ENCODE data around the gene TRIM47.
"Not testable (repeated sequence)": the region's sequence is repeated elsewhere in the genome, so short reads cannot be mapped to it uniquely, and the experiment has no call there.

The TRIM47 gene

GRCh38 chr17:75891022-75891604, 12.7 kb upstream of the TRIM47 start:
- H3K4ac ChIP-seq (ENCODE audit: low read depth, low read length) = no peak overlapping the region
- no peak overlapping the region for H4K5ac ChIP-seq (ENCODE audit: low read length)
- H2AK5ac ChIP-seq (ENCODE audit: low read length) = no peak overlapping the region
- H3K4me3 ChIP-seq (ENCODE audit: low read length) = no peak overlapping the region
- H2BK120ac ChIP-seq (ENCODE audit: low read depth, low read length) = no peak overlapping the region
- H2BK15ac ChIP-seq (replicated peaks; ENCODE audit: low read depth) = no peak overlapping the region
- H3K4me2 ChIP-seq (ENCODE audit: low read length) = no peak overlapping the region
- H3K56ac ChIP-seq (ENCODE audit: low read length) = no peak overlapping the region
- H3K79me1 ChIP-seq (ENCODE audit: low read length) = peaks cover 14% of the 10 kb centered on the region
- peaks cover 18% of the 10 kb centered on the region for H3K79me2 ChIP-seq (ENCODE audit: control insufficient read depth, insufficient read depth, low read length)
- peaks cover 5% of the 10 kb centered on the region for H3K4me1 ChIP-seq (ENCODE audit: control insufficient read depth, low read depth, low read length)
- no peak overlapping the region for H4K8ac ChIP-seq (ENCODE audit: low read depth, low read length)
- DNase-seq = no peak
- no CpG with 5 or more reads among the region's 31 CpGs for WGBS (ENCODE audit: extremely low coverage, insufficient coverage, low lambda C conversion rate)
- H3K23ac ChIP-seq (ENCODE audit: low read length) = no peak overlapping the region
- H3K27ac ChIP-seq (ENCODE audit: low read depth, low read length) = no peak overlapping the region
- H2BK5ac ChIP-seq (ENCODE audit: low read length) = no peak overlapping the region
- no peaks in the 10 kb centered on the region for H3K27me3 ChIP-seq (ENCODE audit: insufficient read depth, low read length, poor library complexity)
- no peak overlapping the region for H3K9ac ChIP-seq (ENCODE audit: low read length)
- H3K36me3 ChIP-seq (ENCODE audit: control insufficient read depth, insufficient read depth, low read length) = peaks cover 3% of the 10 kb centered on the region
- no peak overlapping the region for H3K18ac ChIP-seq (ENCODE audit: low read length)

- Histone ChIP-seq H3K4me2 (ENCODE audit: low read length) (no peak overlapping the region), H3K79me1 (ENCODE audit: low read length) (peaks cover 9% of the 10 kb centered on the region), H3K9ac (ENCODE audit: low read length) (no peak overlapping the region), H2BK15ac (replicated peaks; ENCODE audit: low read depth) (no peak overlapping the region), H4K8ac (ENCODE audit: low read depth, low read length) (no peak overlapping the region), H3K36me3 (ENCODE audit: control insufficient read depth, insufficient read depth, low read length) (peaks cover 3% of the 10 kb centered on the region), H3K4me1 (ENCODE audit: control insufficient read depth, low read depth, low read length) (no peaks in the 10 kb centered on the region), H2BK120ac (ENCODE audit: low read depth, low read length) (no peak overlapping the region), H3K27me3 (ENCODE audit: insufficient read depth, low read length, poor library complexity) (no peaks in the 10 kb centered on the region), H4K5ac (ENCODE audit: low read length) (no peak overlapping the region), H2AK5ac (ENCODE audit: low read length) (no peak overlapping the region), H2BK5ac (ENCODE audit: low read length) (no peak overlapping the region), H3K23ac (ENCODE audit: low read length) (no peak overlapping the region), H3K56ac (ENCODE audit: low read length) (no peak overlapping the region), H3K4ac (ENCODE audit: low read depth, low read length) (no peak overlapping the region), H3K18ac (ENCODE audit: low read length) (no peak overlapping the region), H3K27ac (ENCODE audit: low read depth, low read length) (no peak overlapping the region), H3K4me3 (ENCODE audit: low read length) (no peak overlapping the region), H3K79me2 (ENCODE audit: control insufficient read depth, insufficient read depth, low read length) (peaks cover 7% of the 10 kb centered on the region)
- DNase-seq = no peak
- whole genome bisulfite sequencing (ENCODE audit: extremely low coverage, insufficient coverage, low lambda C conversion rate) = no CpG with 5 or more reads among the region's 6 CpGs
Observed at GRCh38 chr17:75889454-75889853, 11.1 kb upstream of the TRIM47 start.

- Histone ChIP-seq H3K23ac (ENCODE audit: low read length) (no peak overlapping the region), H2BK120ac (ENCODE audit: low read depth, low read length) (no peak overlapping the region), H3K4me1 (ENCODE audit: control insufficient read depth, low read depth, low read length) (no peaks in the 10 kb centered on the region), H3K36me3 (ENCODE audit: control insufficient read depth, insufficient read depth, low read length) (peaks cover 3% of the 10 kb centered on the region), H3K27me3 (ENCODE audit: insufficient read depth, low read length, poor library complexity) (no peaks in the 10 kb centered on the region), H3K4ac (ENCODE audit: low read depth, low read length) (no peak overlapping the region), H3K56ac (ENCODE audit: low read length) (no peak overlapping the region), H3K79me2 (ENCODE audit: control insufficient read depth, insufficient read depth, low read length) (no peaks in the 10 kb centered on the region), H3K4me2 (ENCODE audit: low read length) (no peak overlapping the region), H4K8ac (ENCODE audit: low read depth, low read length) (no peak overlapping the region), H2BK15ac (replicated peaks; ENCODE audit: low read depth) (no peak overlapping the region), H2BK5ac (ENCODE audit: low read length) (no peak overlapping the region), H3K4me3 (ENCODE audit: low read length) (no peak overlapping the region), H4K5ac (ENCODE audit: low read length) (no peak overlapping the region), H3K9ac (ENCODE audit: low read length) (no peak overlapping the region), H3K18ac (ENCODE audit: low read length) (no peak overlapping the region), H3K27ac (ENCODE audit: low read depth, low read length) (no peak overlapping the region), H3K79me1 (ENCODE audit: low read length) (peaks cover 2% of the 10 kb centered on the region), H2AK5ac (ENCODE audit: low read length) (no peak overlapping the region)
- no CpG with 5 or more reads among the region's 6 CpGs for WGBS (ENCODE audit: extremely low coverage, insufficient coverage, low lambda C conversion rate)
- DNase-seq = no peak
Observed at GRCh38 chr17:75888484-75888883, 10.1 kb upstream of the TRIM47 start.

GRCh38 chr17:75885860-75886259, 7.5 kb upstream of the TRIM47 start:
- not testable (repeated sequence) for H4K5ac ChIP-seq (ENCODE audit: low read length); H2BK120ac ChIP-seq (ENCODE audit: low read depth, low read length); H3K27ac ChIP-seq (ENCODE audit: low read depth, low read length); H3K79me2 ChIP-seq (ENCODE audit: control insufficient read depth, insufficient read depth, low read length); H2BK15ac ChIP-seq (replicated peaks; ENCODE audit: low read depth); H3K23ac ChIP-seq (ENCODE audit: low read length); DNase-seq; H3K36me3 ChIP-seq (ENCODE audit: control insufficient read depth, insufficient read depth, low read length); H3K18ac ChIP-seq (ENCODE audit: low read length); H3K56ac ChIP-seq (ENCODE audit: low read length); H3K27me3 ChIP-seq (ENCODE audit: insufficient read depth, low read length, poor library complexity); H3K9ac ChIP-seq (ENCODE audit: low read length); H3K79me1 ChIP-seq (ENCODE audit: low read length); H2AK5ac ChIP-seq (ENCODE audit: low read length); H3K4ac ChIP-seq (ENCODE audit: low read depth, low read length); H2BK5ac ChIP-seq (ENCODE audit: low read length); H3K4me2 ChIP-seq (ENCODE audit: low read length); H3K4me1 ChIP-seq (ENCODE audit: control insufficient read depth, low read depth, low read length); H3K4me3 ChIP-seq (ENCODE audit: low read length); H4K8ac ChIP-seq (ENCODE audit: low read depth, low read length)
- no CpG with 5 or more reads among the region's 9 CpGs for WGBS (ENCODE audit: extremely low coverage, insufficient coverage, low lambda C conversion rate)

GRCh38 chr17:75885431-75885830, 7.0 kb upstream of the TRIM47 start:
- H2BK120ac ChIP-seq (ENCODE audit: low read depth, low read length) = no peak overlapping the region
- no peak overlapping the region for H4K8ac ChIP-seq (ENCODE audit: low read depth, low read length)
- no peak overlapping the region for H3K23ac ChIP-seq (ENCODE audit: low read length)
- H3K9ac ChIP-seq (ENCODE audit: low read length) = no peak overlapping the region
- no CpG with 5 or more reads among the region's 8 CpGs for WGBS (ENCODE audit: extremely low coverage, insufficient coverage, low lambda C conversion rate)
- no peak overlapping the region for H3K27ac ChIP-seq (ENCODE audit: low read depth, low read length)
- no peaks in the 10 kb centered on the region for H3K36me3 ChIP-seq (ENCODE audit: control insufficient read depth, insufficient read depth, low read length)
- H2BK5ac ChIP-seq (ENCODE audit: low read length) = no peak overlapping the region
- H3K4me3 ChIP-seq (ENCODE audit: low read length) = no peak overlapping the region
- H3K56ac ChIP-seq (ENCODE audit: low read length) = no peak overlapping the region
- H3K4ac ChIP-seq (ENCODE audit: low read depth, low read length) = no peak overlapping the region
- no peak overlapping the region for H2AK5ac ChIP-seq (ENCODE audit: low read length)
- no peaks in the 10 kb centered on the region for H3K79me2 ChIP-seq (ENCODE audit: control insufficient read depth, insufficient read depth, low read length)
- no peak for DNase-seq
- no peaks in the 10 kb centered on the region for H3K79me1 ChIP-seq (ENCODE audit: low read length)
- H3K18ac ChIP-seq (ENCODE audit: low read length) = no peak overlapping the region
- H3K27me3 ChIP-seq (ENCODE audit: insufficient read depth, low read length, poor library complexity) = no peaks in the 10 kb centered on the region
- no peak overlapping the region for H3K4me2 ChIP-seq (ENCODE audit: low read length)
- H3K4me1 ChIP-seq (ENCODE audit: control insufficient read depth, low read depth, low read length) = no peaks in the 10 kb centered on the region
- no peak overlapping the region for H4K5ac ChIP-seq (ENCODE audit: low read length)
- H2BK15ac ChIP-seq (replicated peaks; ENCODE audit: low read depth) = no peak overlapping the region
